Loucy (cell line): ENCODE results near the gene NLGN4Y.

ENCODE experiments used
- H2AFZ ChIP-seq: fragments of 200-600 bp; sonication (generic); 2 replicates; pipeline ENCODE4 v1.6.0; 2016; ENCODE audit warnings: antibody characterized with exemption, mild to moderate bottlenecking, low read length, moderate library complexity
- H3F3A ChIP-seq: fragments of 200-600 bp; 2 replicates; pipeline ENCODE4 v1.6.0; 2016; ENCODE audit warnings: antibody characterized with exemption, low read depth, mild to moderate bottlenecking
- H3K27me3 ChIP-seq: fragments of 200-600 bp; sonication (generic); 2 replicates; pipeline ENCODE4 v1.6.1; 2014; ENCODE audit warnings: low read length, mild to moderate bottlenecking; ENCODE audit not compliant: insufficient read depth, poor library complexity, severe bottlenecking
- H3K36me3 ChIP-seq: fragments of 200-600 bp; sonication (generic); 2 replicates; pipeline ENCODE4 v1.6.1; 2016; ENCODE audit warnings: low read length; ENCODE audit not compliant: insufficient read depth
- H3K4me1 ChIP-seq: fragments of 200-600 bp; sonication (generic); 2 replicates; pipeline ENCODE4 v1.5.1; 2014; ENCODE audit warnings: low read length, mild to moderate bottlenecking; ENCODE audit not compliant: insufficient read depth, poor library complexity, severe bottlenecking
- H3K4me2 ChIP-seq: fragments of 200-600 bp; sonication (generic); 2 replicates; pipeline ENCODE4 v1.6.0; 2014; ENCODE audit warnings: antibody characterized with exemption, low read length, low read depth, mild to moderate bottlenecking; ENCODE audit not compliant: poor library complexity, severe bottlenecking
- H3K4me3 ChIP-seq: fragments of 200-600 bp; sonication (generic); 2 replicates; pipeline ENCODE4 v1.5.1; 2014; ENCODE audit warnings: low read length, mild to moderate bottlenecking, mixed read lengths; ENCODE audit not compliant: poor library complexity, severe bottlenecking
- H3K79me2 ChIP-seq: fragments of 200-600 bp; sonication (generic); 2 replicates; pipeline ENCODE4 v1.6.1; 2014; ENCODE audit warnings: low read length; ENCODE audit not compliant: insufficient read depth
- H3K9ac ChIP-seq: fragments of 200-600 bp; sonication (generic); 2 replicates; pipeline ENCODE4 v1.6.0; 2014; ENCODE audit warnings: mild to moderate bottlenecking, low read depth, low read length, moderate library complexity; ENCODE audit not compliant: poor library complexity, severe bottlenecking
- H3K9me2 ChIP-seq: fragments of 200-600 bp; sonication (generic); replicated peaks from 2 replicates; pipeline ENCODE4 v1.6.1; 2016; ENCODE audit warnings: low read depth, low read length, mixed read lengths
- H3K9me3 ChIP-seq: fragments of 200-600 bp; sonication (generic); 2 replicates; pipeline ENCODE4 v1.6.1; 2014; ENCODE audit warnings: mild to moderate bottlenecking, antibody characterized with exemption, low read length, low read depth; ENCODE audit not compliant: insufficient read depth
- H4K20me1 ChIP-seq: fragments of 200-600 bp; sonication (generic); 2 replicates; pipeline ENCODE4 v1.6.0; 2014; ENCODE audit warnings: antibody characterized with exemption, low read length, mild to moderate bottlenecking; ENCODE audit not compliant: insufficient read depth, poor library complexity, severe bottlenecking
- EZH2phosphoT487 ChIP-seq: fragments of 200-600 bp; IDR thresholded peaks from 2 replicates; pipeline ENCODE4 v1.6.1; 2018; ENCODE audit warnings: antibody characterized with exemption, mild to moderate bottlenecking, moderate library complexity, borderline replicate concordance
- TF ChIP-seq, protein P1 (sequence below): fragments of 200-600 bp; sonication (generic); conservative IDR thresholded peaks from 2 replicates; pipeline ENCODE4 v1.5.1; 2014; ENCODE audit warnings: mild to moderate bottlenecking, antibody characterized with exemption, low read length

NLGN4Y gene

DNA sequence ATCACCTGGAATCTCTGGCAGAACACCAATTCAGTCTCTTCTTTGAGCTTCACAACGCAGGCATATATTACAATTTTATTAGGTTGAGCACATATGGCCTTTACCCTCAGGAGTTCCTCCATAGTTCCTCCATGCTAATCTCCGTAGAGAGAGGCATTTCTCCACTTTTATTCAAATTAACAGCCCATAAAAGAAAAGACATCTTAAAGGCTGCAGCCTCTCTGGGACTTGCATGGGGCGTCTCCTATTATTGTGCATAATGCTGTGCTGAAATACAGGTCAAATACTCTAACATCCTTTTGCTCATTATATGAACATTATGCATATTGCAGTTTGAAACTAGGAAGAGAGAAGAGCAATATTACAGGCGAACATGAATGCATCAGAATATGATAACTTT lies 253.9 kb downstream of the NLGN4Y start:
- H3K79me2 ChIP-seq: no peaks in the 10 kb centered on the region
- no peak overlapping the region for H3K4me3 ChIP-seq
- no peak overlapping the region for H3K9ac ChIP-seq
- H3K4me2 ChIP-seq: no peak overlapping the region
- H3F3A ChIP-seq: no peaks in the 10 kb centered on the region
- no peaks in the 10 kb centered on the region for H3K9me3 ChIP-seq
- H4K20me1 ChIP-seq: no peaks in the 10 kb centered on the region
- H3K4me1 ChIP-seq: no peaks in the 10 kb centered on the region
- TF ChIP-seq, protein P1, sequence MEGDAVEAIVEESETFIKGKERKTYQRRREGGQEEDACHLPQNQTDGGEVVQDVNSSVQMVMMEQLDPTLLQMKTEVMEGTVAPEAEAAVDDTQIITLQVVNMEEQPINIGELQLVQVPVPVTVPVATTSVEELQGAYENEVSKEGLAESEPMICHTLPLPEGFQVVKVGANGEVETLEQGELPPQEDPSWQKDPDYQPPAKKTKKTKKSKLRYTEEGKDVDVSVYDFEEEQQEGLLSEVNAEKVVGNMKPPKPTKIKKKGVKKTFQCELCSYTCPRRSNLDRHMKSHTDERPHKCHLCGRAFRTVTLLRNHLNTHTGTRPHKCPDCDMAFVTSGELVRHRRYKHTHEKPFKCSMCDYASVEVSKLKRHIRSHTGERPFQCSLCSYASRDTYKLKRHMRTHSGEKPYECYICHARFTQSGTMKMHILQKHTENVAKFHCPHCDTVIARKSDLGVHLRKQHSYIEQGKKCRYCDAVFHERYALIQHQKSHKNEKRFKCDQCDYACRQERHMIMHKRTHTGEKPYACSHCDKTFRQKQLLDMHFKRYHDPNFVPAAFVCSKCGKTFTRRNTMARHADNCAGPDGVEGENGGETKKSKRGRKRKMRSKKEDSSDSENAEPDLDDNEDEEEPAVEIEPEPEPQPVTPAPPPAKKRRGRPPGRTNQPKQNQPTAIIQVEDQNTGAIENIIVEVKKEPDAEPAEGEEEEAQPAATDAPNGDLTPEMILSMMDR: no peak
- TF ChIP-seq EZH2phosphoT487: no peak
- no peaks in the 10 kb centered on the region for H3K36me3 ChIP-seq
- no peaks in the 10 kb centered on the region for H3K27me3 ChIP-seq
- H3K9me2 ChIP-seq: no peaks in the 10 kb centered on the region
- H2AFZ ChIP-seq: no peak overlapping the region

DNA sequence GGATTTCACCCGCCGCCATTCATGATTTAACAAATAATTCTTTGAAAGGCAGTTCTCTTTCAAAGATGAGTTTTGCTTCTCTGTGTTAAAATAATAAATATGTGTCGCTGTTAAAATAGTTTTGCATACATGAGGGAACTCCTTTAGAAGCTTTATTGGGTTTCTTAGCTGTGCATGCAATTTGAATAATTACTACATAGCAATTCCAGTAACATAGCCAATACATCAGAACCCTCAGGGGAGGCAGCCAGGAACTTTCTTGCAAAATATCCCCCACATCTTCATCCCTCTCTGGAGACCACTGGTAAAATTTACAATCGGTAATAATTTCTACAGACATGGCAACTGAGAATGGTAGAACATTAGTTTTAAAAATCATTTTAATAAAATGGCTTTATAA lies 268.8 kb downstream of the NLGN4Y start:
- H3K4me2 ChIP-seq: no peak overlapping the region
- H3K9me2 ChIP-seq: no peaks in the 10 kb centered on the region
- TF ChIP-seq, protein P1: no peak
- no peak for TF ChIP-seq EZH2phosphoT487
- H3K36me3 ChIP-seq: no peaks in the 10 kb centered on the region
- no peaks in the 10 kb centered on the region for H3K27me3 ChIP-seq
- no peaks in the 10 kb centered on the region for H3K4me1 ChIP-seq
- no peak overlapping the region for H2AFZ ChIP-seq
- no peak overlapping the region for H3K4me3 ChIP-seq
- no peaks in the 10 kb centered on the region for H3F3A ChIP-seq
- H3K9me3 ChIP-seq: no peaks in the 10 kb centered on the region
- no peak overlapping the region for H3K9ac ChIP-seq
- H4K20me1 ChIP-seq: no peaks in the 10 kb centered on the region
- H3K79me2 ChIP-seq: no peaks in the 10 kb centered on the region

DNA sequence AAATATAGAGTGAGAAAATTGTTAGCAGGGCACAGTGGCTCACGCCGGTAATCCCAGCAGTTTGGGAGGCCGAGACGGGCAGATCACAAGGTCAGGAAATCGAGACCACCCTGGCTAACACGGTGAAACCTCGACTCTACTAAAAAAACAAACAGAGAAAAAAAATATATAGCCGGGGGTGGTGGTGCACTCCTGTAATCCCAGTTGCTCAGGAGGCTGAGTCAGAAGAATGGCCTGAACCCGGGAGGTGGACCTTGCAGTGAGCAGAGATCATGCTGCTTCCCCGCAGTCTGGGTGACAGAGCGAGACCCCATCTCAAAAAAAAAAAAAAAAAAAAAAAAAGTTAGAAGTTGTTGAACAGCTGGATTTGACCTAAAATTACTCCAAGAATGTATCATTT lies 269.3 kb downstream of the NLGN4Y start:
- Histone ChIP-seq H3K36me3 (no peaks in the 10 kb centered on the region), H3K9ac (no peak overlapping the region), H3K79me2 (no peaks in the 10 kb centered on the region), H3F3A (no peaks in the 10 kb centered on the region), H2AFZ (no peak overlapping the region), H3K9me3 (no peaks in the 10 kb centered on the region), H3K4me3 (no peak overlapping the region), H4K20me1 (no peaks in the 10 kb centered on the region), H3K4me1 (no peaks in the 10 kb centered on the region), H3K27me3 (no peaks in the 10 kb centered on the region), H3K9me2 (no peaks in the 10 kb centered on the region), H3K4me2 (no peak overlapping the region)
- TF ChIP-seq EZH2phosphoT487: no peak
- TF ChIP-seq, protein P1: no peak
